ENCODE data around the gene ARMC9. TPM values are rescaled to one million over a fixed set of nuclear protein-coding genes. Genes with fewer than 3 reads are reported as not detected.

Gene ARMC9
- polyA plus RNA-seq, 1 donor: 6.3 TPM

Other genes with a start within 250 kb of the ARMC9 start
- not detected for gene SPATA3, start 202.5 kb upstream of the ARMC9 start, polyA plus RNA-seq (ENCODE audit: insufficient read length)
- gene C2orf72, start 161.1 kb upstream of the ARMC9 start, polyA plus RNA-seq (ENCODE audit: insufficient read length): 0.31 TPM
- 69.0 TPM for gene PSMD1, start 141.8 kb upstream of the ARMC9 start, polyA plus RNA-seq (ENCODE audit: insufficient read length)
- gene HTR2B, start 73.6 kb upstream of the ARMC9 start, polyA plus RNA-seq (ENCODE audit: insufficient read length): 0.35 TPM
- gene B3GNT7, start 197.1 kb downstream of the ARMC9 start, polyA plus RNA-seq (ENCODE audit: insufficient read length): 0.68 TPM

Data from hindlimb muscle (tissue), 1 donor.